Trophoblast cell (in vitro differentiated cells and primary cell): Measurements from ENCODE around the gene WASF1.

Source experiments
- DNase-seq, 2 donors: peaks; one replicate each; pipeline ENCODE4 v3.0.0-alpha.2; 2016
- H2AFZ ChIP-seq: 2 replicates; pipeline ENCODE4 v1.6.1; 2013; ENCODE audit warnings: low read length, moderate library complexity, mild to moderate bottlenecking; ENCODE audit not compliant: insufficient read depth, poor library complexity
- H2AK5ac ChIP-seq: 2 replicates; pipeline ENCODE4 v1.6.1; 2013; ENCODE audit warnings: mild to moderate bottlenecking, low read length
- H2BK120ac ChIP-seq: 2 replicates; pipeline ENCODE4 v1.6.1; 2013; ENCODE audit warnings: low read length, mild to moderate bottlenecking, moderate library complexity; ENCODE audit not compliant: insufficient read depth, poor library complexity
- H2BK12ac ChIP-seq: 2 replicates; pipeline ENCODE4 v1.6.1; 2013; ENCODE audit warnings: mild to moderate bottlenecking, low read length, moderate library complexity
- H2BK5ac ChIP-seq: 2 replicates; pipeline ENCODE4 v1.6.1; 2013; ENCODE audit warnings: low read length, low read depth, moderate library complexity, mild to moderate bottlenecking; ENCODE audit not compliant: poor library complexity
- H3K14ac ChIP-seq: 2 replicates; pipeline ENCODE4 v1.6.1; 2013; ENCODE audit warnings: mild to moderate bottlenecking, low read length
- H3K18ac ChIP-seq: 2 replicates; pipeline ENCODE4 v1.6.1; 2013; ENCODE audit warnings: mild to moderate bottlenecking, low read length
- H3K23ac ChIP-seq: 2 replicates; pipeline ENCODE4 v1.6.1; 2013; ENCODE audit warnings: low read length
- H3K27ac ChIP-seq: 2 replicates; pipeline ENCODE4 v1.5.1; 2013; ENCODE audit warnings: low read depth, mild to moderate bottlenecking, inconsistent platforms, low read length, moderate library complexity
- H3K27me3 ChIP-seq: 2 replicates; pipeline ENCODE4 v1.6.1; 2013; ENCODE audit warnings: inconsistent platforms, mild to moderate bottlenecking, low read length, moderate library complexity; ENCODE audit not compliant: insufficient read depth
- H3K36me3 ChIP-seq, 2 experiments: 1 replicate in 1 of 2; 2 replicates in 1 of 2; pipeline ENCODE4 v1.6.1; 2013; ENCODE audit warnings: low read length in 2 of 2, mild to moderate bottlenecking in 2 of 2, moderate library complexity in 1 of 2; ENCODE audit not compliant: insufficient read depth in 2 of 2, control insufficient read depth in 1 of 2
- H3K4ac ChIP-seq: 2 replicates; pipeline ENCODE4 v1.6.1; 2013; ENCODE audit warnings: low read depth, mild to moderate bottlenecking, low read length, moderate library complexity
- H3K4me1 ChIP-seq, 2 experiments: 1 replicate in 1 of 2; 2 replicates in 1 of 2; pipeline ENCODE4 v1.6.1; 2013; ENCODE audit warnings: low read length in 2 of 2, mild to moderate bottlenecking in 2 of 2, moderate library complexity in 1 of 2; ENCODE audit not compliant: insufficient read depth in 2 of 2, control insufficient read depth in 1 of 2
- H3K4me2 ChIP-seq: 2 replicates; pipeline ENCODE4 v1.6.1; 2013; ENCODE audit warnings: inconsistent platforms, mild to moderate bottlenecking, low read length, moderate library complexity
- H3K4me3 ChIP-seq: 2 replicates; pipeline ENCODE4 v1.5.1; 2013; ENCODE audit warnings: mild to moderate bottlenecking, low read depth, low read length, inconsistent platforms
- H3K79me1 ChIP-seq: one replicate; pipeline ENCODE4 v1.6.1; 2013; ENCODE audit warnings: low read length
- H3K79me2 ChIP-seq: 2 replicates; pipeline ENCODE4 v1.6.1; 2013; ENCODE audit warnings: low read length, mild to moderate bottlenecking; ENCODE audit not compliant: control insufficient read depth, insufficient read depth, poor library complexity
- H3K9ac ChIP-seq: 2 replicates; pipeline ENCODE4 v1.6.1; 2013; ENCODE audit warnings: mild to moderate bottlenecking, low read length
- H3K9me3 ChIP-seq: 2 replicates; pipeline ENCODE4 v1.6.1; 2013; ENCODE audit warnings: low read depth, mild to moderate bottlenecking, control low read depth, inconsistent platforms, low read length; ENCODE audit not compliant: insufficient read depth
- H4K12ac ChIP-seq: 2 replicates; pipeline ENCODE4 v1.6.1; 2013; ENCODE audit warnings: low read depth, mild to moderate bottlenecking, low read length, moderate library complexity
- H4K8ac ChIP-seq: 2 replicates; pipeline ENCODE4 v1.6.1; 2013; ENCODE audit warnings: low read depth, mild to moderate bottlenecking, low read length, moderate library complexity
- H4K91ac ChIP-seq: one replicate; pipeline ENCODE4 v1.6.1; 2013; ENCODE audit warnings: low read depth, mild to moderate bottlenecking, low read length, moderate library complexity
- WGBS: extraction: QIAGEN DNeasy Blood & Tissue Kit; methylation state at CpG from one replicate; pipeline ENCODE4 v1.1.7; 2013; ENCODE audit warnings: missing lambda C conversion rate; ENCODE audit not compliant: insufficient read length, insufficient coverage; ENCODE audit errors: extremely low coverage; 5-methylcytosine and 5-hydroxymethylcytosine counted together

The WASF1 gene

DNA sequence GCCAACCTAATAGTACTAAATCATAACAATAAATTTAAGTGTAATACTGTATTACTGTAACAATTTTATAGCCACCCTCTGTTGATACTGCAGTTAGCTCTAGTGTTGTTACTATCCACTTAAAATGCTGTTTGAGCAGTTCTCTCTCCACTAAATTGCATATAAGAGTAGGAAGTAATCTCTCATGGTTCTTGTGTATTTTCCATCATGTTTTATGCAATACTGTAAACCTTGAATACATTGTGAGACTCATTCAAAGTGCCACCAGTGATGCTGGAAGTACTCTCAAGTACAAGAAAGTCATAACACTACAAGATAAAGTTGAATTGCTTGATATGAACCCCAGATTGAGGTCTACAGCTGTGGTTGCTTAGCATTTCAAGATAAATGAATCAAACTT, 65.5 kb downstream of the WASF1 start:
- DNase-seq, result no peak
- Histone ChIP-seq H3K23ac (no peak overlapping the region), H3K9me3 (no peaks in the 10 kb centered on the region), H2BK5ac (no peak overlapping the region), H2BK12ac (no peak overlapping the region), H3K18ac (no peak overlapping the region), H2BK120ac (no peak overlapping the region), H3K9ac (no peak overlapping the region), H3K4me3 (no peak overlapping the region), H3K79me2 (no peaks in the 10 kb centered on the region), H2AFZ (no peak overlapping the region), H3K27ac (no peak overlapping the region), H3K36me3 (peaks cover 3 to 4% of the 10 kb centered on the region in 2 experiments), H2AK5ac (no peak overlapping the region), H3K4me1 (no peaks in the 10 kb centered on the region), H3K4me2 (no peak overlapping the region), H3K79me1 (no peaks in the 10 kb centered on the region), H4K91ac (no peak overlapping the region), H3K14ac (no peak overlapping the region), H3K27me3 (no peaks in the 10 kb centered on the region), H4K8ac (no peak overlapping the region), H3K4ac (no peak overlapping the region), H4K12ac (no peak overlapping the region)

DNA sequence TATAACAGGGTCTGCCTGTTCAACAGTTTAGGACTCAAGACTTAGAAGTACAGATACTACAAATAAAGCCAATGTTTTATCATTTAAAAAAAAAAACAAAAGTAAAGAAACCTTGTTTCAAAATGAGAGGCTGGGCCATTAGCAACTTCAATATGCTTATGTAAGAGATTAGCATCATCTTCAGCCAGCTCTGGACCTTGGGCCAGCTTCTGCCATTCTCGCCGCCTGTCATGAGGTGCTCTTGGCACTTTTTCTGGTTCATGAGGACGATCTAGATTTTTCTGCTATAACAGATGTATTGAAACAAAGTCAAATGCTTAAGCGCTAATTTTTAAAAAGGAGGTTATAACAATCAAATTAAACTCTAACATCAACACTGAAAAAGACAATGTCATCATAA, 74.2 kb downstream of the WASF1 start:
- Histone ChIP-seq H3K79me1 (no peaks in the 10 kb centered on the region), H3K4me2 (no peak overlapping the region), H2AFZ (no peak overlapping the region), H3K4me3 (no peak overlapping the region), H4K91ac (no peak overlapping the region), H2AK5ac (no peak overlapping the region), H3K18ac (no peak overlapping the region), H3K9me3 (no peaks in the 10 kb centered on the region), H3K27me3 (no peaks in the 10 kb centered on the region), H2BK12ac (no peak overlapping the region), H3K27ac (no peak overlapping the region), H4K8ac (no peak overlapping the region), H3K9ac (no peak overlapping the region), H3K23ac (no peak overlapping the region), H3K4ac (no peak overlapping the region), H4K12ac (no peak overlapping the region), H3K79me2 (no peaks in the 10 kb centered on the region), H3K36me3 (peaks cover 11 to 18% of the 10 kb centered on the region in 2 experiments), H3K14ac (no peak overlapping the region), H2BK5ac (no peak overlapping the region), H3K4me1 (no peaks in the 10 kb centered on the region), H2BK120ac (no peak overlapping the region)
- WGBS, result no CpG with 5 or more reads among the region's 4 CpGs
- no peak for DNase-seq

DNA sequence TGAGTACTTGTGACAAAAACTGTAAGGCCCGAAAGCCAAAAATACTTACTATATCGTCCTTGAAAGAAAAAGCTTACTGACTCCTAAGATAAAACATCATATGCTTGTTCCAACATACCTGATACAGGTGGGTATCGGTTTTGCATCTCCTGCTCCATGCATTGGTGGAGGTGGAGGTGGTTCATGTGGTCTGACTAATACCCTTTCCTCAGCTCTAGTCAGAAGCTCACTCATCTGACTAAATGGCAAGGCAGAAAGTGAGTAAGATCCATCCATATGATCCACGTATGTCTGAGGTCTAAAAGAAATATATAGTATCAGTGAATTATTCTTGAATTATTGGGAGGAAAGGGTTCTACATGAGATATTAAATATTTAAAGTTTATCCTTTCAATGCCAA, 76.2 kb downstream of the WASF1 start:
- Histone ChIP-seq H3K4me2 (no peak overlapping the region), H3K23ac (no peak overlapping the region), H3K9ac (no peak overlapping the region), H4K8ac (no peak overlapping the region), H3K14ac (no peak overlapping the region), H2AFZ (no peak overlapping the region), H4K12ac (no peak overlapping the region), H4K91ac (no peak overlapping the region), H3K4ac (no peak overlapping the region), H3K27ac (no peak overlapping the region), H3K4me1 (peaks cover 3 to 5% of the 10 kb centered on the region in 2 experiments), H3K79me1 (no peaks in the 10 kb centered on the region), H3K27me3 (no peaks in the 10 kb centered on the region), H2BK120ac (no peak overlapping the region), H3K79me2 (no peaks in the 10 kb centered on the region), H3K4me3 (no peak overlapping the region), H2AK5ac (no peak overlapping the region), H3K18ac (no peak overlapping the region), H2BK5ac (no peak overlapping the region), H3K36me3 (peaks cover 14 to 18% of the 10 kb centered on the region in 2 experiments), H3K9me3 (peaks cover 1% of the 10 kb centered on the region), H2BK12ac (no peak overlapping the region)
- WGBS, result no CpG with 5 or more reads among the region's 4 CpGs
- DNase-seq, result no peak

DNA sequence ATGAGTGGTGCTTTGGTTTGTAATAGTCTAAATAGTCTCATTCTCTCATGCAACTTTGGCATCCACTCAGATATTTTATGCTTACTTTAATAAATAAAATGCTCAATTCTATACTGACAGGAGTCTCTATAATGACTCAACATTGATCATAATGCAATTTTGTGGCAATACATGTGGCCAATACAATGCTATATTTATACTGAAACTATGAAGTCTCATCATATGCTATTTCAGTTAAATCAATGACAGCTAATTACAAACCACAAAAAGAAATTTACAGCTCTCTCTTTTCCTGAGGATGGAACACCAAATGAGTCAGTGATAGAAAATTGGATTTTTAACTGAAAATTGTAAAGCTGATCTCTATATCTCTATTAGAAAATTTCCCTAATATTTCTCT, 77.1 kb downstream of the WASF1 start:
- Histone ChIP-seq H4K91ac (no peak overlapping the region), H3K4ac (no peak overlapping the region), H4K8ac (no peak overlapping the region)

More for the DNA sequence above, 77.1 kb downstream of the WASF1 start:
- Histone ChIP-seq H3K14ac (no peak overlapping the region), H3K9ac (no peak overlapping the region), H3K79me2 (no peaks in the 10 kb centered on the region), H3K27ac (no peak overlapping the region), H4K12ac (no peak overlapping the region), H3K23ac (no peak overlapping the region), H2BK120ac (no peak overlapping the region), H3K4me3 (no peak overlapping the region), H2AFZ (no peak overlapping the region), H3K79me1 (no peaks in the 10 kb centered on the region), H3K36me3 (peaks cover 14 to 18% of the 10 kb centered on the region in 2 experiments), H3K4me1 (peaks cover 3 to 5% of the 10 kb centered on the region in 2 experiments), H2BK12ac (no peak overlapping the region), H2BK5ac (no peak overlapping the region), H3K18ac (no peak overlapping the region), H3K9me3 (peaks cover 1% of the 10 kb centered on the region), H3K27me3 (no peaks in the 10 kb centered on the region), H3K4me2 (no peak overlapping the region), H2AK5ac (no peak overlapping the region)
- DNase-seq, result no peak
